ENCODE results near the gene KLK7.
A peak's percentile ranks its signal among the peaks of the same experiment; 100 is the strongest.

KLK7 gene

DNA sequence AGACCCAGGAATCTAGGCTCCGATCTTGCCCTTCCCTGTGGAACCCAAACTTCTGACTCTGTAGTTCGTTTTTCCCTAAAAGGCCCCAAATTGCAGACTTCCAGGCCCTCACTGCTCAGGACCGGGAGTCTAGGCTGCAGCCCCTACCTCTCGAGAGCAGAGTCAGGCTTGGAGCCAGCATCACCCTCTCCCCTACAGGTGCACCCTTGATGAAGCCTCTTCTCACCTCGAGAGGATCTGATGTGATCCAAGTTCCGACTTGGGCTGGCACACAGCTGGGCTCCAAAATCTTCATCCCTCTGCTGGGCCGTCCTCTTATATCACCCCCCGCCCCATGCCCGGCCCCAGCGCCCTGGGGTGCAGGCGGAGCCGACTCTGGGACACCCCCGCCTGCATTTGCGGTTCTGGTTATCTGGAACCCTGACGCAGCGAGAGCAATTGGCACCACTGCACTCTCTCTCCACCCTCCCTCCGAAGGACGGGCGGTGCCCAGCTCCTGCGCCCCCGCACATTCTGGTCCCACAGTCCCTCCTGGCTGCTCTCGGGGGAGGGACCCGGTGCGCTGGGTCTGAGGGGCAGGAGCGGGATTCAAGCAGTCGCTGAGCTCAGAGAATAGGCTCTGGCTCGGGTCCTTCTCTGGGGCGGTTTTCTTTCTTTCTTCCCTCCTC is at the start of gene KLK7:
Gene KLK7 (minus strand): TSS at position 293 of the 668 bp plus-strand sequence. CDS start 1,518 bp downstream, outside the sequence.
- DNase-seq (ENCODE audit: low spot score), result no peak

DNA sequence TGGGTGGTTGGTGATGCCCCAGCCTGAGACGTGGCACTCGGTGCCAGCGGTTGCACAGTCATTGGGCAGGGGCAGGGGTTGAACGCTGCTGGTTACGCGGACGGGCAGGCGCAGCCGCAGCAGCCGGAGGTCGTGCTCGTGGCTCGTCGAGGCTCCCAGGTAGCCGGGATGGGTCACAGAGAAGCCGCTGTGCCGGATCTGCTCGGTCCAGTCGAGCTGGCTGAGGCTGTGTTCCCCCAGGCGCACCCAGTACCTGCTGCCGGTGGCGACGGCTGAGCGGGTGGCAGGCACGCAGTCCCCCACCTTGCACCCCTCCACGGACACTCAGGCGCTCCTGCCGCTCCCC is 48.1 kb upstream of the KLK7 start:
- no peak for DNase-seq (ENCODE audit: low spot score)

DNA sequence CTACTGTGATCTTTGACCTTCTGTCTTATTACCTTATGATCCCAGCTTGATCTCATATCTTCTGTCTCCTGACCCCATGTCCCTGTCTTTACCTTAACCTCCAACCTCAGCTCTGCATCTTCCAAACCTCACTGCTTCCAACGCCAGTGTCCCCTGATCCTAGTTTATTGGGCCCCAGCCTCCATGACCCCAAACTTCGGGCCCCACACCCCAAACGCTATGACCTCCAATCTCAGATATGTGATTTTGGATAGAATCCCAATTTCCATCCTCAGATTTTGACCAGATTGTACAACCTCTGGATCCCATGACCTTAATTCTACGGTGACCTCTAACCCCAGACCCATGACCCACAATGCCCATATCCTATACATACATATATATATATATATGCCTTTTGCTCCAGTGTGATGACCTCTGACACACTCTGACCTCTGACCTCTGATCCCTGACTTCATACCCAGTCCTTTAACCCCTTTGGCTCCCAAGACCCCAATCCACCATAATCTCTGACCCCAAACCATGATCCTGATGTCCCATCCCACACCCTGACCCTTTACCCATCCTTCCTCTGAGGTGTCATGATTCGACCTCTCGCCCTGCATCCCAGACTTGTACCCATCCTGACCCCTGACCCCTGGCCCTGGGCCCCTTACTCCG is 47.6 kb upstream of the KLK7 start:
- DNase-seq (ENCODE audit: low spot score), result no peak

DNA sequence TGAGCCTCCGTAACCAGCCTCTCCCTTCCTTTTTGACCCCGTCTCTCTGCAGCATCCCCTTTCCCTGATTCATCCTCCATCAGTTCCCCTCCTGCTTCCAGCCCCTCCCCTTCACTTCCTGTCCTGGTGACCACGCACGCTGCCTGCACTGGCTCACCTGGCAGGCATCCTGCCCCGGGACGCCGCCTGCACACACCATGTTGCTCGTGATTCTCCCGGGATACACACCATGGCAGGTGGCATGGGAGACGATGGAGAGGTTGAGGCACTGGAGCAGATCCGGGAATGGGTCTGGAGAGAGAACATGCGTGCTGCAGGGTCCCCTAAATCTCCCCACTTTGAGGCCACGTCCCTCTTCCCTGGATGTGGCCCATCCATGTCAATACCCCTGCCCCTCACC is 46.9 kb upstream of the KLK7 start:
- DNase-seq (ENCODE audit: low spot score), result no peak

GRCh38 chr19:51029718-51030117 is 46.0 kb upstream of the KLK7 start:
- DNase-seq (ENCODE audit: low spot score), result peak; percentile 51

DNA sequence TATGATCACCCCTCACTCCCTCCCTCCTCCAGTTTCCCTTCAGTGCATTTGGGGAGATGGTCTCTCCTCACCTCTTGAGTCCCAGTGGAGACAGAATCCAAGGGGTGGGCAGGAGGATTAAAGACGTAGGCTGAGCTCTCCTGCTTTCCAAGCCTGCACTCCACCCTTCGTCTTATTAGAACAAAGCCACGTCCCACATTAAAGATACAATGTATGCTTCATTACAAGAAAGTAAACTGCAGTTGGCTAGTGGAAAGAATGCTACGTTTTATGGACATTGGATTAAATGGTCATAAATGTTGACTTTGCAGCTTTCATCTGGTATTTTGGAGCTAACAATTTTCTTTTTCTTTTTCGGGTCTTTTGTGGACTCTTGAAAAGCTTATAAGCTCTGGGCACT is 44.2 kb upstream of the KLK7 start:
- no peak for DNase-seq (ENCODE audit: low spot score)

- no peak for DNase-seq (ENCODE audit: low spot score)
Measured at GRCh38 chr19:51027126-51027806, 43.5 kb upstream of the KLK7 start.

DNA sequence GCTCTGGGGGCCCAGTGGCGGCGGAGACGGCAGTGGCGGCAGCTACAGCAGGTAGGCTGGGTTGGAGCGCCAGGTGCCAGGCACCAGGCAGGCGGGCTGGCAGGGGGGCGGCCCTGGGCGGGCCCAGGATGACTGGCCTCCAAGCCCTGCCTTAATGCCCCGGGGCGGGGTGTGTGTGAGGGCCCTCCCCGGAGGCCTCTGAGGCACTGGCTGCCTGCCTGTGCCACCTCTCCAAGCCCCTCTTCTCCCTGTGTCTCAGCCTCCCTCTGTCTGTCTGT is 42.8 kb upstream of the KLK7 start, which contains the start of gene KLK11:
Gene KLK11 (minus strand): TSS at position 63 of the 278 bp plus-strand sequence. CDS start 985 bp downstream, outside the sequence.
- no peak for DNase-seq (ENCODE audit: low spot score)

DNA sequence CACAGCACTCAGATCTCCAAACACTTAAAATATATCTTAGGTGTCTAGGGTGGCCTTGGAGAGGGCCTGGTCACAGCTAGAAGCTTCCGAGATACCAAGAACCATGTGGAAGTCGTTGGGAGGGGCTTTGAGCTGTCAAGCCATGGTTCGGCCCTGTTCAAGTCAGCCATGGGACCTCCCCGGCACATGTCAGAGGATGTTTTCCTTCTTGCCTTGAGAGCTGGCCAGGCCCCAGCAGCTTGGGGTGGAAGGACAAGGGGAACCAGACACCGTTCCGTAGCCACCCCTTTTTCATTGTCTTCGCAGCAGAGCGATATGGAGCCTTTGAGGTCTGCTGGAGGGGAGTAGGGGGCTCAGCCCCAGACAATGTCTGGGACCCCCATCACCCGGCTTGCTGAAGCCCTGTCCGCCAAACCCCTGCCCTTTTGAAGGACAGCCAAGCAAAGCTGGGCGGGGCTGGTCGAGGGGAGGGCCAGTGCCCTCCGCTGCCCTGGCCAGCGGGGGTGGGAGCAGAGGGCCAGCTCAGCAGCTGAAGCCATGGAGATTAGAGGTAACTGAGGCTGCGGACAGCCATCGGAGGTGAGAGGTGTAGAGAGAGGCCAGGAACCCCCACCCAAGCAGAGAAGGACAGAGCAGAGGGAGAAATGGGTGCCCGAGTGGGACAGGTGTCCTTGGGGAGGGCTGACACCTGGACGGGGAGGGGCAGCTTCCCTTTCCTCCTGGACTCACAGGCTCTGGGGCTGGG is 42.3 kb upstream of the KLK7 start:
- no peak for DNase-seq (ENCODE audit: low spot score)

GRCh38 chr19:51025401-51025800 is 41.7 kb upstream of the KLK7 start:
- DNase-seq (ENCODE audit: low spot score), result no peak

GRCh38 chr19:51024924-51025323 is 41.2 kb upstream of the KLK7 start:
- DNase-seq (ENCODE audit: low spot score), result no peak

DNA sequence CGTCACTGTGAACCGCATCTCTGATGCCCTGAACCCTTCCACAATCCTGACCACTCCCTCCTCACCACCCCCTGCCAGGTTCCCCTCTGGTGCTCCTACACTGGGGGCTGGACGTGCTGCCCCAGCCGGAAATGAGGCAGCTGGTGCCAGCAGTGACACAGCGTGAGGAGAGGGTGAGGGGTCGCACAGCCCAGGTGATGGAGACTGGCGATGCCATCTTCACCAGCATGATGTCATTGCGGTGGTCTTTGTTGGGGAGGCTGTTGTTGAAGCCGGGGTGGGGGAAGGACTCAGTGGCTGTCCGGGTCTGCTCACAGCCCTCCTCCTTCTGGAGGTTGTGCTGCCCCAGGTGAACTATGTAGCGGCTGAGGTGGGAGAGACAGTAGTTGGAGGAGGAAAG is 40.2 kb upstream of the KLK7 start:
- DNase-seq (ENCODE audit: low spot score), result no peak

- DNase-seq (ENCODE audit: low spot score), result no peak
Measured at GRCh38 chr19:51022526-51022925, 38.8 kb upstream of the KLK7 start.

GRCh38 chr19:51020988-51021651 is 37.4 kb upstream of the KLK7 start:
- DNase-seq (ENCODE audit: low spot score), result peak; percentile 58

- no peak for DNase-seq (ENCODE audit: low spot score)
Measured at GRCh38 chr19:51019544-51019925, 35.8 kb upstream of the KLK7 start, which contains the start of gene KLK10. KLK10 (minus strand) TSS chr19:51019709; CDS start chr19:51019130, 579 bp downstream.

- DNase-seq (ENCODE audit: low spot score), result no peak
Measured at GRCh38 chr19:51018745-51019543, 35.2 kb upstream of the KLK7 start.

GRCh38 chr19:51016798-51017683 is 33.3 kb upstream of the KLK7 start:
- no peak for DNase-seq (ENCODE audit: low spot score)

DNA sequence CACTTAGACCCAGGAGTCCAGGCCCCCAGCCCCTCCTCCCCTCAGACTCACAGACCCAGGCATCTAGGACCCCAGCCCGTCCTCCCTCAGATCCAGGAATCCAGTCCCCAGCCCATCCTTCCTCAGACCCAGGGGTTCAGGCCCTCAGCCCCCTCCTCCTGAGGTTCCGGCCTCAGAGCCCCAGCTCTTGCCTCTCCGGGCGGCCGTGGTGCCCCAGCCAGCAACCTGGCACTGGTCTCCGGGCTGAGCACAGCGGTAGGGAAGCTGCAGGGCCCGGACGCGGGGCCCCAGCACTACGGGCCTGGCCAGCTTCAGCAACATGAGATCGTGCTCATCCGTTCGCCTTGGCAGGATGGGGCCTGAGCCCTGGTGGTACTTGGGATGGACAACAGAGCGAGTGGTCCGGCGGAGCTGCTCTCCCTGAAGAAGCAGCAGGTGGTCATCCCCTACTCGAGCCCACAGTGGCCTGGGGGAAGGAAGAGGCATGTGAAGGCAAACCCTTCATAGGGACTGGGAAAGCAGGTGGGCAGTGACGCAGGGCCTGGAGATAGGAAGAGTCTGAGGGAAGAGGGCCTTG is 32.1 kb upstream of the KLK7 start:
- DNase-seq (ENCODE audit: low spot score), result no peak

DNA sequence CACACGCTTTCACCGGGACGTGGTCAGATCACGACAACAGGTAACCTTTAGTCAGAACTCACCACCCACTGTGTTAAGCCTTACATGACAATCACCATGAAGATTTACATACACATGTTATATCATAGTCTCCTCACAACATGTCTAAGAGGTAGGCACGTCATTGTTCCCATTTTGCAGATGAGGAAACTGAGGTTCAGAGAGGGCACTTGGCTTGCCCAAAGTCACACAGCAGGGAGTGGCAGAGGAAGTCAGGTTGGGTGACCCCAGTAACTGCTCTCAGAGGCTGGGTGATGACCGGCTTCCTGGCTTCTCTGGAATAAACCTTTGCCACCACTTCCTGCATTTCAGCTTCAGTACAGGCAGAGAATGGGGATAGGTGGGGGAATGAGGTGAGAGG is 30.5 kb upstream of the KLK7 start:
- no peak for DNase-seq (ENCODE audit: low spot score)

DNA sequence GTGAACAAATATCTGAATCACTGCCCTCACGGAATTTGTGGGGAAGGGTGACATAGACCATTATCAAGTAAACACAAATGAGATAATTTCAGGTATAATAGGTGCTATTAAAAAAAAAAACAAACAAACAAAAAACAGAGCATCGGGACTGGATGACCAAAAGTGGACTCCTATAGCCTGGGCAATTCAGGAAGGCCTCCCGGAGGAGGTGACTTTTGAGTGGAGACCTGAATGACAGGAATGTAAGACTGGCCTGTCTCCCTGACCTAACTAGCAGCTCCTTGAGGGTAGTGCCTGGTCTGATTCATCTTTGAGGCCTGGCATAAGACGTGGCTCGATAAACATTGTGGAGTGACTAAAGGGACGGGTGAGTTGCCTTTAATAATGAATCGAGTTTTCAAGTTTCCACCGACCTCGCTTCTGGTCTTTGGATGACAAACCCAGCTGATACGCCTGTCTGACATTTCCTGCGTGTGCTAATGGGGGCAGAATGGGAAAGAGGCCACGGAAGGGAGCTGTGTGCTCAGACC is 29.0 kb upstream of the KLK7 start:
- no peak for DNase-seq (ENCODE audit: low spot score)
